Muscle layer of colon (tissue), 2 donors: ENCODE results near the gene AKT1S1.
"Not testable (repeated sequence)": the region's sequence is repeated elsewhere in the genome, so short reads cannot be mapped to it uniquely, and the experiment has no call there.

Source experiments
- H3K27ac ChIP-seq: one replicate; pipeline ENCODE4 v1.7.0; 2013; ENCODE audit warnings: low read depth, mild to moderate bottlenecking, low read length, moderate library complexity
- H3K27me3 ChIP-seq, 2 donors: one replicate each; pipeline ENCODE4 v1.7.0; 2013; ENCODE audit warnings: low read length in 2 of 2, mild to moderate bottlenecking in 2 of 2; ENCODE audit not compliant: insufficient read depth in 2 of 2, control insufficient read depth in 1 of 2
- H3K36me3 ChIP-seq: one replicate; pipeline ENCODE4 v1.7.0; 2013; ENCODE audit warnings: mild to moderate bottlenecking, low read length; ENCODE audit not compliant: insufficient read depth
- H3K4me1 ChIP-seq: one replicate; pipeline ENCODE4 v1.7.0; 2013; ENCODE audit warnings: mild to moderate bottlenecking, low read length; ENCODE audit not compliant: insufficient read depth
- H3K4me3 ChIP-seq, 2 donors: one replicate each; pipeline ENCODE4 v1.7.0; 2013; ENCODE audit warnings: low read length in 2 of 2, low read depth in 1 of 2, mild to moderate bottlenecking in 1 of 2, moderate library complexity in 1 of 2
- H3K9ac ChIP-seq: one replicate; pipeline ENCODE4 v1.7.0; 2013; ENCODE audit warnings: low read length
- H3K9me3 ChIP-seq: one replicate; pipeline ENCODE4 v1.7.0; 2013; ENCODE audit warnings: mild to moderate bottlenecking, low read length
- donor health status: abdominal sarcoma.
- donor health status: Adenocarcinoma of cecum.

Gene AKT1S1

GRCh38 chr19:49877020-49877878 lies at the start of gene AKT1S1, which contains the start of gene TBC1D17:
AKT1S1 (minus strand) TSS chr19:49877355; CDS start chr19:49873295, 4,060 bp downstream.
TBC1D17 (plus strand) TSS chr19:49877702; CDS start chr19:49877724, 22 bp downstream.
- peaks cover 19% of the 10 kb centered on the region for H3K4me1 ChIP-seq
- no peaks in the 10 kb centered on the region for H3K9me3 ChIP-seq
- H3K27ac ChIP-seq: peak within 1 kb of the TSS; percentile 99
- H3K9ac ChIP-seq: peak within 1 kb of the TSS; percentile 94
- peaks cover 45% of the 10 kb centered on the region for H3K36me3 ChIP-seq
- peak within 1 kb of the TSS; percentile 54 to 94 for H3K4me3 ChIP-seq
- H3K27me3 ChIP-seq: no peaks in the 10 kb centered on the region

- no peak overlapping the region for H3K9ac ChIP-seq
- no peaks in the 10 kb centered on the region for H3K27me3 ChIP-seq
- H3K36me3 ChIP-seq: peaks cover 45% of the 10 kb centered on the region
- no peak overlapping the region for H3K4me3 ChIP-seq
- no peak overlapping the region for H3K27ac ChIP-seq
- no peaks in the 10 kb centered on the region for H3K9me3 ChIP-seq
- peaks cover 14% of the 10 kb centered on the region for H3K4me1 ChIP-seq
Measured at GRCh38 chr19:49926515-49926914, 49.4 kb upstream of the AKT1S1 start.

GRCh38 chr19:49925486-49925885 lies 48.3 kb upstream of the AKT1S1 start:
- Histone ChIP-seq H3K27ac (no peak overlapping the region), H3K27me3 (no peaks in the 10 kb centered on the region), H3K4me1 (peaks cover 14% of the 10 kb centered on the region), H3K9ac (no peak overlapping the region), H3K4me3 (no peak overlapping the region), H3K36me3 (peaks cover 45% of the 10 kb centered on the region), H3K9me3 (no peaks in the 10 kb centered on the region)

GRCh38 chr19:49924881-49925210 lies 47.7 kb upstream of the AKT1S1 start:
- not testable (repeated sequence) for H3K27ac ChIP-seq, H3K9ac ChIP-seq, H3K4me3 ChIP-seq, H3K9me3 ChIP-seq, H3K27me3 ChIP-seq
- Histone ChIP-seq H3K4me1 (peaks cover 14% of the 10 kb centered on the region), H3K36me3 (peaks cover 45% of the 10 kb centered on the region)

- Histone ChIP-seq H3K27ac (no peak overlapping the region), H3K4me1 (peaks cover 14% of the 10 kb centered on the region), H3K9me3 (no peaks in the 10 kb centered on the region), H3K36me3 (peaks cover 45% of the 10 kb centered on the region), H3K27me3 (no peaks in the 10 kb centered on the region), H3K4me3 (no peak overlapping the region), H3K9ac (no peak overlapping the region)
Measured at GRCh38 chr19:49924004-49924880, 47.1 kb upstream of the AKT1S1 start.

- Histone ChIP-seq H3K4me3 (no peak overlapping the region), H3K36me3 (peaks cover 45% of the 10 kb centered on the region), H3K9me3 (no peaks in the 10 kb centered on the region), H3K27me3 (no peaks in the 10 kb centered on the region), H3K9ac (no peak overlapping the region), H3K4me1 (peaks cover 14% of the 10 kb centered on the region), H3K27ac (no peak overlapping the region)
Measured at GRCh38 chr19:49923055-49924003, 46.2 kb upstream of the AKT1S1 start.

GRCh38 chr19:49921871-49922795 lies 45.0 kb upstream of the AKT1S1 start:
- Histone ChIP-seq H3K9me3 (no peaks in the 10 kb centered on the region), H3K36me3 (peaks cover 42% of the 10 kb centered on the region), H3K4me3 (no peak overlapping the region), H3K27me3 (no peaks in the 10 kb centered on the region), H3K9ac (no peak overlapping the region), H3K27ac (no peak overlapping the region), H3K4me1 (peaks cover 4% of the 10 kb centered on the region)

- Histone ChIP-seq H3K9ac (no peak overlapping the region), H3K27me3 (no peaks in the 10 kb centered on the region), H3K27ac (no peak overlapping the region), H3K36me3 (peaks cover 37% of the 10 kb centered on the region), H3K9me3 (no peaks in the 10 kb centered on the region), H3K4me1 (peaks cover 4% of the 10 kb centered on the region), H3K4me3 (no peak overlapping the region)
Measured at GRCh38 chr19:49920624-49921363, 43.6 kb upstream of the AKT1S1 start.

- no peaks in the 10 kb centered on the region for H3K27me3 ChIP-seq
- no peaks in the 10 kb centered on the region for H3K4me1 ChIP-seq
- H3K9ac ChIP-seq: no peak overlapping the region
- peaks cover 35% of the 10 kb centered on the region for H3K36me3 ChIP-seq
- no peaks in the 10 kb centered on the region for H3K9me3 ChIP-seq
- H3K27ac ChIP-seq: no peak overlapping the region
- no peak overlapping the region for H3K4me3 ChIP-seq
Measured at GRCh38 chr19:49918089-49918488, 40.9 kb upstream of the AKT1S1 start.
